H1 (cell line): Measurements from ENCODE around the gene RELN. TPM values are rescaled to one million over a fixed set of nuclear protein-coding genes. Genes with fewer than 3 reads are reported as not detected.

Experiments
- CTCF ChIA-PET: fragments of 300-600 bp; sonication (Branson Sonifier 250); formaldehyde crosslinking; loops from one replicate; lab custom pipeline; 2021; ENCODE audit not compliant: partially characterized antibody; lab: Charles Lee
- POLR2A ChIA-PET: fragments of 300-600 bp; sonication (Branson Sonifier 250); formaldehyde crosslinking; loops from one replicate; lab custom pipeline; 2021; ENCODE audit warnings: inconsistent platforms; ENCODE audit not compliant: partially characterized antibody; lab: Charles Lee
- DNase-seq, 2 experiments: peaks; one replicate each; pipeline versions ENCODE4 v3.0.0 to v3.0.0-alpha.2; 2010 to 2022; ENCODE audit warnings: low spot score in 2 of 2, low read depth in 1 of 2, mixed read lengths in 1 of 2
- FAIRE-seq: peaks from 2 replicates; lab custom pipeline; 2011; peaks lifted over from hg19 to GRCh38; lab: Jason Lieb, UNC
- H2AFZ ChIP-seq: 2 replicates; pipeline ENCODE4 v1.8.1; 2012; ENCODE audit warnings: low read length, inconsistent platforms
- H2AK5ac ChIP-seq: 2 replicates; pipeline ENCODE4 v1.6.1; 2013; ENCODE audit warnings: low read depth, low read length
- H2BK120ac ChIP-seq: replicated peaks from 2 replicates; pipeline ENCODE3; 2013; ENCODE audit warnings: low read depth, low read length, inconsistent platforms
- H2BK12ac ChIP-seq: 2 replicates; pipeline ENCODE4 v1.6.1; 2013; ENCODE audit warnings: low read depth, low read length
- H2BK15ac ChIP-seq: 2 replicates; pipeline ENCODE4 v1.6.1; 2013; ENCODE audit warnings: low read length
- H2BK20ac ChIP-seq: 2 replicates; pipeline ENCODE4 v1.6.1; 2013; ENCODE audit warnings: low read length
- H2BK5ac ChIP-seq: 2 replicates; pipeline ENCODE4 v1.6.1; 2013; ENCODE audit warnings: low read depth, low read length
- H3K14ac ChIP-seq: 2 replicates; pipeline ENCODE4 v1.6.1; 2013; ENCODE audit warnings: inconsistent platforms; ENCODE audit not compliant: insufficient read length
- H3K18ac ChIP-seq: 2 replicates; pipeline ENCODE4 v1.6.1; 2013; ENCODE audit warnings: low read length; ENCODE audit errors: extremely low read depth
- H3K23ac ChIP-seq: 2 replicates; pipeline ENCODE4 v1.6.1; 2013; ENCODE audit warnings: inconsistent platforms; ENCODE audit not compliant: insufficient read length
- H3K23me2 ChIP-seq: 2 replicates; pipeline ENCODE4 v1.6.1; 2013; ENCODE audit warnings: low read depth, low read length
- H3K27ac ChIP-seq: 2 replicates; pipeline ENCODE4 v1.6.1; 2011; ENCODE audit warnings: low read depth, low read length, inconsistent platforms
- H3K27me3 ChIP-seq, 4 experiments: replicated peaks in 1 of 4; 1 replicate in 1 of 4; 2 replicates in 3 of 4; pipeline versions ENCODE4 v1.6.1 to v1.8.1; 2011 to 2013; ENCODE audit warnings: low read length in 3 of 4, mild to moderate bottlenecking in 3 of 4, inconsistent platforms in 2 of 4, mixed read lengths in 2 of 4, moderate library complexity in 1 of 4; ENCODE audit not compliant: control insufficient read depth in 3 of 4, insufficient read depth in 3 of 4; ENCODE audit errors: extremely low read depth in 1 of 4
- H3K36me3 ChIP-seq, 4 experiments: 2 replicates each; pipeline versions ENCODE4 v1.6.1 to v1.8.1; 2011 to 2013; ENCODE audit warnings: mild to moderate bottlenecking in 4 of 4, low read length in 3 of 4, moderate library complexity in 2 of 4, control low read depth in 1 of 4, inconsistent platforms in 1 of 4; ENCODE audit not compliant: insufficient read depth in 4 of 4, control insufficient read depth in 2 of 4
- H3K4ac ChIP-seq: replicated peaks from 2 replicates; pipeline ENCODE3; 2013; ENCODE audit warnings: low read length, low read depth, mixed read lengths, inconsistent platforms; ENCODE audit not compliant: insufficient read length
- H3K4me1 ChIP-seq, 4 experiments: replicated peaks in 1 of 4; 1 replicate in 1 of 4; 2 replicates in 3 of 4; pipeline versions ENCODE4 v1.6.1 to v1.8.1; 2011 to 2013; ENCODE audit warnings: low read length in 3 of 4, inconsistent platforms in 2 of 4, mixed read lengths in 1 of 4; ENCODE audit not compliant: insufficient read depth in 4 of 4, control insufficient read depth in 3 of 4
- H3K4me2 ChIP-seq, 2 experiments: 2 replicates each; pipeline versions ENCODE4 v1.6.1 to v1.8.1; 2011 to 2013; ENCODE audit warnings: low read depth in 2 of 2, low read length in 2 of 2, control low read depth in 1 of 2, inconsistent platforms in 1 of 2, mild to moderate bottlenecking in 1 of 2; ENCODE audit not compliant: insufficient read depth in 1 of 2
- H3K4me3 ChIP-seq, 4 experiments: fragments of 200-600, 300-600 bp in 1 of 4; sonication (generic), shearing (Covaris generic), sonication (Bioruptor Twin) in 1 of 4; 2 replicates each; pipeline versions ENCODE4 v1.5.1 to v1.8.1; 2011 to 2016; ENCODE audit warnings: low read length in 4 of 4, low read depth in 3 of 4, control low read depth in 2 of 4, inconsistent platforms in 2 of 4, mild to moderate bottlenecking in 2 of 4, mixed read lengths in 1 of 4, moderate library complexity in 1 of 4; ENCODE audit not compliant: insufficient read depth in 2 of 4; ENCODE audit errors: extremely low read depth in 1 of 4
- H3K56ac ChIP-seq: replicated peaks from 2 replicates; pipeline ENCODE3; 2013; ENCODE audit warnings: low read depth, mild to moderate bottlenecking, mixed read lengths, low read length, inconsistent platforms; ENCODE audit not compliant: insufficient read length
- H3K79me1 ChIP-seq: 2 replicates; pipeline ENCODE4 v1.6.1; 2013; ENCODE audit warnings: low read depth, low read length, control low read depth
- H3K79me2 ChIP-seq, 2 experiments: 2 replicates each; pipeline versions ENCODE4 v1.6.1 to v1.8.1; 2012 to 2013; ENCODE audit warnings: low read length in 2 of 2, mild to moderate bottlenecking in 2 of 2, inconsistent platforms in 1 of 2; ENCODE audit not compliant: insufficient read depth in 2 of 2, control insufficient read depth in 1 of 2
- H3K9ac ChIP-seq, 4 experiments: replicated peaks in 1 of 4; 1 replicate in 1 of 4; 2 replicates in 3 of 4; pipeline versions ENCODE4 v1.6.1 to v1.8.1; 2011 to 2013; ENCODE audit warnings: low read depth in 3 of 4, low read length in 3 of 4, control low read depth in 2 of 4, mild to moderate bottlenecking in 2 of 4, moderate library complexity in 2 of 4, inconsistent platforms in 1 of 4; ENCODE audit errors: extremely low read depth in 1 of 4
- H3K9me3 ChIP-seq, 2 experiments: 2 replicates each; pipeline versions ENCODE4 v1.6.1 to v1.8.1; 2012 to 2013; ENCODE audit warnings: mild to moderate bottlenecking in 2 of 2, moderate library complexity in 2 of 2, control low read depth in 1 of 2, inconsistent platforms in 1 of 2, low read depth in 1 of 2, low read length in 1 of 2, mixed read lengths in 1 of 2; ENCODE audit not compliant: insufficient read depth in 2 of 2
- H4K20me1 ChIP-seq, 2 experiments: replicated peaks in 1 of 2; 2 replicates each; pipeline versions ENCODE3 to v1.8.1; 2011 to 2013; ENCODE audit warnings: inconsistent platforms in 2 of 2, low read length in 2 of 2, mild to moderate bottlenecking in 1 of 2; ENCODE audit not compliant: insufficient read depth in 2 of 2, control insufficient read depth in 1 of 2
- H4K5ac ChIP-seq: 2 replicates; pipeline ENCODE4 v1.6.1; 2013; ENCODE audit warnings: low read length, low read depth, mixed read lengths, inconsistent platforms; ENCODE audit not compliant: insufficient read length
- H4K8ac ChIP-seq: 2 replicates; pipeline ENCODE4 v1.8.0; 2013; ENCODE audit warnings: mild to moderate bottlenecking, moderate library complexity, low read length, inconsistent platforms; ENCODE audit not compliant: insufficient read depth; ENCODE audit errors: extremely low read depth
- H4K91ac ChIP-seq: replicated peaks from 2 replicates; pipeline ENCODE3; 2013; ENCODE audit warnings: low read length, mixed read lengths, inconsistent platforms; ENCODE audit not compliant: insufficient read length
- RNF2 ChIP-seq: fragments of 200-900, 300-1000 bp; sonication (generic); IDR thresholded peaks from 2 replicates; pipeline ENCODE4 v1.7.1; 2016; ENCODE audit warnings: borderline replicate concordance, low read depth, mild to moderate bottlenecking, antibody characterized with exemption, low read length; ENCODE audit not compliant: poor library complexity, severe bottlenecking; ENCODE audit errors: missing control alignments
- WGBS, 2 experiments: shearing (Covaris generic) in 1 of 2; methylation state at CpG; one replicate each; pipeline versions ENCODE4 v1.1.6 to v1.1.7; 2013 to 2015; ENCODE audit warnings: low lambda C conversion rate in 2 of 2, mixed read lengths in 2 of 2, inconsistent platforms in 1 of 2, low coverage in 1 of 2, missing lambda C conversion rate in 1 of 2; ENCODE audit not compliant: insufficient replicate concordance in 2 of 2, insufficient coverage in 1 of 2, insufficient read length in 1 of 2; ENCODE audit errors: extremely low coverage in 1 of 2, missing lambda C conversion rate in 1 of 2; 5-methylcytosine and 5-hydroxymethylcytosine counted together
- polyA plus RNA-seq, 7 experiments: library from polyadenylated mRNA; depleted of rRNA in 3 of 7; stranded (reverse) in 5 of 7; unstranded in 2 of 7; fragments of >200 nt in 5 of 7; fragments of 200-250 nt in 2 of 7; gene quantifications; 1 replicate in 5 of 7; 2 replicates in 1 of 7; 4 replicates in 1 of 7; pipeline versions ENCODE4 v1.2.1 to v1.2.3, GENCODE V29; 2011 to 2013; ENCODE audit warnings: missing spikeins in 2 of 7, mixed read lengths in 2 of 7
- total RNA-seq: library from RNA; stranded (reverse); fragmentation: NEBNext Ultra II Directional; extraction: Animal tissue kit (Norgen Biotek cat#: 25700); gene quantifications from 2 replicates; pipeline ENCODE4 v1.2.1, GENCODE V29; 2021
- TF ChIP-seq, protein P1 (sequence below), 3 experiments: IDR thresholded peaks; 1 replicate in 2 of 3; 2 replicates in 1 of 3; pipeline versions ENCODE4 v1.5.1 to v1.6.1; 2011; ENCODE audit warnings: low read length in 3 of 3, mild to moderate bottlenecking in 3 of 3, inconsistent platforms in 2 of 3, low read depth in 1 of 3, moderate library complexity in 1 of 3; ENCODE audit not compliant: insufficient read depth in 1 of 3; ENCODE audit errors: control extremely low read depth in 1 of 3

The RELN gene
- total and polyA plus RNA-seq, 2 of the 8 experiments (the other 6 are each of a cell fraction or from before 2014, with no cell fraction given): 0.03 to 0.07 TPM

DNA sequence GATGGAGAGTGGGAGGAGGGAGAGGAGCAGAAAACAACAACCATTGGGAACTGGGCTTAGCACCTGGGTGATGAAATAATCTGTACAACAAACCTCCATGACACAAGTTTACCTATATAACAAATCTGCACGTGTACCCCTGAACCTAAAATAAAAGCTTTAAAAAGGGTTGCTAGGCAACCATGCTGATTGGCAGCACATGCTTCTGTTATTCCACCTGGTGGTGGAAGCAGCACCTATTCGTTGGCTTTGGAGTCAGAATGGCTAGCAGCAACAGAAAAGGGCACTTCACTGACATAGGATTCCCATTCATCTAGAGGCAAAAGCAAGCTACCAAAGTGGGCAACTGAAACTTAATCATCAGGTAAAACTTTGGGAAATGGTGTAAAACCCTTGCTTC, 57.1 kb downstream of the RELN start:
- FAIRE-seq (no peak), DNase-seq (no peak)
- Histone ChIP-seq H2BK12ac (no peak overlapping the region), H2AK5ac (no peak overlapping the region), H3K4me3 (no peak overlapping the region), H3K27me3 (no peaks in the 10 kb centered on the region), H4K20me1 (no peaks in the 10 kb centered on the region), H3K4ac (no peak overlapping the region), H3K27ac (no peak overlapping the region), H2BK15ac (no peak overlapping the region), H4K5ac (no peak overlapping the region), H2BK5ac (no peak overlapping the region), H4K8ac (no peak overlapping the region), H2BK20ac (no peak overlapping the region), H3K9ac (no peak overlapping the region), H3K23me2 (no peaks in the 10 kb centered on the region; the same call in 1 of the 2 replicates), H4K91ac (no peak overlapping the region), H3K9me3 (no peaks in the 10 kb centered on the region), H3K79me1 (no peaks in the 10 kb centered on the region), H3K56ac (no peak overlapping the region), H3K4me2 (no peak overlapping the region), H2AFZ (no peak overlapping the region), H3K14ac (no peak overlapping the region), H3K4me1 (peaks cover 0 to 3% (median 0%) of the 10 kb centered on the region in 4 experiments; a peak in 2 of 7 replicates), H3K23ac (no peak overlapping the region), H3K79me2 (no peaks in the 10 kb centered on the region), H3K18ac (no peak overlapping the region), H2BK120ac (no peak overlapping the region), H3K36me3 (no peaks in the 10 kb centered on the region)
- POLR2A ChIA-PET: no interaction called here
- WGBS, 2 experiments: 42% methylated on average over 2 of the region's 2 CpGs; no CpG with 5 or more reads in 1 of the 2 experiments
- CTCF ChIA-PET: interaction anchor here (0.7 to 1.2 kb wide), 5 partner anchors 15 to 357 kb away, joined by 3 read pairs; no protein-coding TSS in a partner anchor
- no peak for TF ChIP-seq RNF2
- TF ChIP-seq, protein P1, sequence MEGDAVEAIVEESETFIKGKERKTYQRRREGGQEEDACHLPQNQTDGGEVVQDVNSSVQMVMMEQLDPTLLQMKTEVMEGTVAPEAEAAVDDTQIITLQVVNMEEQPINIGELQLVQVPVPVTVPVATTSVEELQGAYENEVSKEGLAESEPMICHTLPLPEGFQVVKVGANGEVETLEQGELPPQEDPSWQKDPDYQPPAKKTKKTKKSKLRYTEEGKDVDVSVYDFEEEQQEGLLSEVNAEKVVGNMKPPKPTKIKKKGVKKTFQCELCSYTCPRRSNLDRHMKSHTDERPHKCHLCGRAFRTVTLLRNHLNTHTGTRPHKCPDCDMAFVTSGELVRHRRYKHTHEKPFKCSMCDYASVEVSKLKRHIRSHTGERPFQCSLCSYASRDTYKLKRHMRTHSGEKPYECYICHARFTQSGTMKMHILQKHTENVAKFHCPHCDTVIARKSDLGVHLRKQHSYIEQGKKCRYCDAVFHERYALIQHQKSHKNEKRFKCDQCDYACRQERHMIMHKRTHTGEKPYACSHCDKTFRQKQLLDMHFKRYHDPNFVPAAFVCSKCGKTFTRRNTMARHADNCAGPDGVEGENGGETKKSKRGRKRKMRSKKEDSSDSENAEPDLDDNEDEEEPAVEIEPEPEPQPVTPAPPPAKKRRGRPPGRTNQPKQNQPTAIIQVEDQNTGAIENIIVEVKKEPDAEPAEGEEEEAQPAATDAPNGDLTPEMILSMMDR (IDR thresholded peaks at IDR 0.05; ENCODE audit: control extremely low read depth in 1 of 3, insufficient read depth in 1 of 3, low read depth in 1 of 3, low read length in 3 of 3): peak in 1 of 3 experiments; percentile 16; a peak in 1 of 4 replicates
